GM21526 (cell line): Measurements from ENCODE around the gene ABTB1.

Experiments used
- ATAC-seq: cut with Tn5 transposase; IDR thresholded peaks from one replicate; pipeline ENCODE4 v1.9.1; 2021; ENCODE audit warnings: moderate library complexity; ENCODE audit not compliant: unreplicated experiment, low FRiP score

The ABTB1 gene

DNA sequence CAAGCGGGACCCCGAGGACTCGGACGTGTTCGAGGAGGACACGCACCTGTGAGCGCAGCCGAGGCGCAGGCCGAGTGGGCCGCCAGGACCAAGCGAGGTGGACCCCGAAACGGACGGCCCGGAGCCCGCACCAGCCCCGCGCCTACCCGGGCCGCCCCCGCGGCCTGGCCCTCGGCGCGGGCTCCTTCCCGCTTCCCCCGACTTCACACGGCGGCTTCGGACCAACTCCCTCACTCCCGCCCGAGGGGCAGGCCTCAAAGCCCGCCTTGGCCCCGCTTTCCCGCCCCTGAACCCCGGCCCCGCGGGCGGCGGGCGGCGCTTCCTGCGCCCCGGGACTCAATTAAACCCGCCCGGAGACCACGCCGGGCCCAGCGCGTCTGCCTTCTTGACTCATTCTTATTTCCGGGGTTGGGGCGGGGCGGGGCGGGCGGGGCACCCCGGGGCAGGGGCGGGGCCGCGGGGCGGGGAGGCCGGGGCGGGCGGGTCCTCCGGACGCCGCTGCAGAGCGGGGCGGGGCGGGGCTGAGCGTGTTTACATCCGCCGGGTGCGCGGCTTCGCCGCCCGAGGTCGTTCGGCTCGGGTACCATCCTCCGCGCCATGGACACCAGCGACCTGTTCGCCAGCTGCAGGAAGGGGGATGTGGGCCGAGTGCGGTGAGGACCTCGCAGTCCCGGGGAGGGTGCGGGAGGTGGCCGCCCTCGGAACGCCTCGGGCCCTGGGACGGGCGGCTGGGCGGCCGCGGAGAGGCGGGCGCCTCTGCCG is at the start of gene ABTB1:
Gene ABTB1, plus strand, starts transcription at position 524 of the 762 bp plus-strand sequence. Its CDS starts 74 bp downstream, at position 598.
- peak; percentile 55 for ATAC-seq

DNA sequence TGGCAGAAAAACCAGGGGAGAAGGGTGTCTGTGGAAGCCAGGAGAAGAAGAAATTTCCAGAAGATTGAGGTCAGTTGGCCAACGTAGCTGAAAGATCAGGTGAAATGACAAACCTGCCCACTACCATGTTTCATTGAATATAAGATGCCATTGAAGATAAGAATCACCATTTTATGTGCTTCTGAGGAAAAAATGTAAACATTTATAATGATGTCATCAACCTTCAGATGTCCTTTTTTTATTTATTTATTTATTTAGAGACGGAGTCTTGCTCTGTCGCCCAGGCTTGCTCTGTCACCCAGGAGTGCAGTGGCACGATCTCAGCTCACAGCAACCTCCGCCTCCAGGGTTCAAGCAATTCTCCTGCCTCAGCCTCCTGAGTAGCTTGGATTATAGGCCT is 48.7 kb upstream of the ABTB1 start:
- ATAC-seq, result no peak

DNA sequence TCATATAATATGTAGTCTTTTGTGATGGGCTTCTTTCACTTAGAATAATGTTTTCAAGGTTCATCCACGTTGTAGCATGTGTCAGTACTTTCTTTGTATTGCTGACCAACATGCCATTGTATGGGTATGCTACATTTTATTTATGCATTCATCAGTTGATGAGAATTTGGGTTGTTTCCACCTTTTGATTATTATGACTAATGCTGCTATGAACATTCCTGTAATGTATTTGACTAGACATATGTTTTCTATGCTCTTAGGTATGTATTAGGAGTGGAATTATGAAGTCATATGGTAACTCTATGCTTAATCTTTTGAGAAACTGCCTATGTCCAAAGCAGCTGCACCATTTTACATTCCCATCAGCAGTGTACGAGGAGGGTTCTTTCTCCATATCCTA is 46.9 kb upstream of the ABTB1 start:
- no peak for ATAC-seq

DNA sequence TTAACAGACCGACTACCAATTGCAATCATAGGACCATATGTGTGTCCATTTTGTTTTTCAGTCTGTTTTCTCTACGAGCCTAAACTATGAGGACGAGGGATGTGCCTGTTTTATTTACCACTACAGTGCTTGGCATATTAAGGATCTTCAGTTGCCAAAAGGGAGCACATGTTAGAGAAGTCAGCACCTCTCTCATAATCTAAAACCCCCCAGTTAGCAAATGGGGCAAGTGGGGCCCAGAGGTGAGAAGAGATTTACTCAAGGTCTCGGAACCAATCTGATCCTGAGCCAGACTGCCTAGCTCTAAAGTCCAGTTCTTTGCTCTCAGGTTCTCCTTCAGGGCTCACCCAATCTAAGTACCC is 44.3 kb upstream of the ABTB1 start:
- ATAC-seq, result no peak

DNA sequence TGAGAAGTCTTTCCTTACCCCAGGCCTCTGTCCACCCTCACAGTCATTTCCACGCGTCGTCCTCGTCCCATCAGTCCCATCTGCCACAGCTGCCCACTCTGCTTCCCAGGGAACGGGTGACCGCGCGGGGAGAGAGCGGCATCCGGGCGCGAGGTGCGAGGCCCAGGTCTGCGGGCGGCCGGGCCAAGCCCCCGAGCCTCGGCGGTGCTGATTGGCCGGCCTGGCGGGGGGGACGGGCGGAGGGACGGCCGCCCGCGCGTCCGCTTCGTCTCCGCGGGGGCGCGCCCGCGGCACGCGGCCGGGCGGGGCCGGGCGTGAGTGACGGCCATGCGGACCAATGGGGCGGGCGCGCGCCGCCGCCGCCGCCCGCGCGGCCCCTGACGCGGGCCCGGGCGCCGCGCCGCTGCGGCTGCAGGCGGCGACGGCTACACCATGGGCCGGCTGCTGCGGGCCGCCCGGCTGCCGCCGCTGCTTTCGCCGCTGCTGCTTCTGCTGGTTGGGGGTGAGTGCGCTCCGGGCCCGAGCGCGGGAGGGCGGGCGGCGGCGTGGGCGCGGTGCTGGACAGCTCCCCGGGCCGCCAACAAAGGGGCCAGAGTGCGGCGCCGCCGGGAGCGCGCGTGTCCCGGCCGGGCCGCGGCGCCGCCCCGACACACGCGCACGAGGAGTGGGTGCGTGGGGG is 43.8 kb upstream of the ABTB1 start, which contains the start of gene PODXL2:
Gene PODXL2, plus strand, starts transcription at position 398 of the 679 bp plus-strand sequence. Its CDS starts 35 bp downstream, at position 433.
- peak; percentile 45 for ATAC-seq

DNA sequence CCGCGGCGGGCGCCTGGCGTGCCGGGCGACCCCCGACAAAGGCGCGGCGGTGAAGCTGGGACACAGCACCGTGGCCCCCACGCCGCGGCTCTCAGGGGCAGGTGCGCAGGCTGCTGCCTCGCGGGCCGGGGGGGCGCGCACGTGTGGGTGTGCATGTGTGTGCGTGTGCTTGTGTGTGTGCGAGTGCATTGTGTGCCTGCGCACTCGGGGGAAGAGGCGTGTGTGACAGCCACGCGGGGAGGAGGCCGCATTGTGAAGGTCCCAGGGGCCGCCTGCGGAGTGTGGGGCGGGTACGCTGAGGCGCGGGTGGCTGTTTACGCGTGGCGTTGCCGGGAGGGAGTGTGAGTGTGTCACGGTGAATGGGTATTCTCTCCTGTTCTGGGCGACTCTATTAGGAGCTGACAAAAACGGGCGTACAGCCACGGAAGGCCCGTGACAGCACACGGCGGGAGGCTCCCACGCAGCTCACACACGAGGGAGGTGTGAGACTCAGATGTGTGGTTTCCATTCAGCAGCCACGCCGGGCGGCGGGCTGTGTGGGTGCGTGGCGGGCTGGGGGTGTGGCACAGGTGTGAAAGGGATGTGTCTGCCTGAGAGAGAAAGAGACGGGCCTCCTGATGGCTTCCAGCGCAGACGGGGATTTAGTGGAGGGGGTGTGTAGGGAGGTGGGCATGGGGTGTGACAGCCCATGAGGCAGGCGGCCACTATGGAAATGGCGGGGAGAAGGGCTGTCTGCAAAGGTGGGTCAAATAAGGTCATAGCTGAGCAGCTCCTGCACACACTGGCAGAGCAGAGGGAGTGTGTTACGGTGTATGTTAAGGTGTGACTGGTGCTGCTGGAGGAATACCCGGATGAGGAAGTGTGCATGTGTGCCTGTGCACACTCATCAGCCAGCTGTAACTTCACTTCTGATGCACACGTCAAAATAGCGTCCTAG is 43.0 kb upstream of the ABTB1 start:
- ATAC-seq, result peak; percentile 13

DNA sequence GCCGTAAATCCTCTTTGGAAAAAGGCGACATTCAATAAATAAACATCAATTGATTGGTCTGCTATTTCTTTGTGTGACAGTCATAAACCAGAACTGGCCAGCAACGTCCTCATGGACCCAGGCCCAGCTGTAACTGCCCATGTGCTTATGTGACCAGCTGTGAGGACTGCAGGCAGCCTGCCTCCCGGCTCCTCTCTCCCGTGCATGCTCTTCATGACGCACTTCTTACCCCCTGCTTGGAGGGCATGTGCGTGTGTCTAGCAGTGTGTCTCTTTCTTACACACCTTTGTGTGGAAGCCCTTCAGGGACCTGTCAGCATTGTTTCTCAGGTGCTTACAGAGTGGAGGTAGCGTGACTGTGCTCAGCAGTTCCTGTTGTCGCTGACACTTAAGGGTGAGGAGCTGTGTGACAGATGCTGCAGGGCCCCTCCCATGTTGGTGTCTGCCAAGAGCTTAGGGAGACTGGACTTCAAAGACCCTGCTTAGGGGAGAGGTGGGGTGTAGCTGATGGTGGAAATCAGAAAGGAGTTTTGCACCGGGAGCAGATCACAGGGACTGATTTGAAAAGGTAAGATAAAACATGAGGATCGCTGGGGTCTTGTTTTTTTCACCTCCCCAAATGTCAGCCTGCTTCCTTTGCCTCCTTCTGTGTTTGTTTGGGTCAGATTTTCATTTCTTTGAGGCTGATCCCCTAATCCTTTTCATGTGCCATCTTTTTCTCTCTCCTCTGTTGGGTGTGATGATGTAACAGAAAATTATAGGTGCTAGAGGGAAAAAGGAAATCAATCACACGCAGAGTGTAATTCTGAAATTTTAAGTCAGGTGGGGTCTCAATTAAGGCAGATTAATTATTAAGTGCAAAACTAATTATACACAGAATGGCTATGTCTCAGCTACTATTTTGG is 41.7 kb upstream of the ABTB1 start:
- ATAC-seq, result no peak

DNA sequence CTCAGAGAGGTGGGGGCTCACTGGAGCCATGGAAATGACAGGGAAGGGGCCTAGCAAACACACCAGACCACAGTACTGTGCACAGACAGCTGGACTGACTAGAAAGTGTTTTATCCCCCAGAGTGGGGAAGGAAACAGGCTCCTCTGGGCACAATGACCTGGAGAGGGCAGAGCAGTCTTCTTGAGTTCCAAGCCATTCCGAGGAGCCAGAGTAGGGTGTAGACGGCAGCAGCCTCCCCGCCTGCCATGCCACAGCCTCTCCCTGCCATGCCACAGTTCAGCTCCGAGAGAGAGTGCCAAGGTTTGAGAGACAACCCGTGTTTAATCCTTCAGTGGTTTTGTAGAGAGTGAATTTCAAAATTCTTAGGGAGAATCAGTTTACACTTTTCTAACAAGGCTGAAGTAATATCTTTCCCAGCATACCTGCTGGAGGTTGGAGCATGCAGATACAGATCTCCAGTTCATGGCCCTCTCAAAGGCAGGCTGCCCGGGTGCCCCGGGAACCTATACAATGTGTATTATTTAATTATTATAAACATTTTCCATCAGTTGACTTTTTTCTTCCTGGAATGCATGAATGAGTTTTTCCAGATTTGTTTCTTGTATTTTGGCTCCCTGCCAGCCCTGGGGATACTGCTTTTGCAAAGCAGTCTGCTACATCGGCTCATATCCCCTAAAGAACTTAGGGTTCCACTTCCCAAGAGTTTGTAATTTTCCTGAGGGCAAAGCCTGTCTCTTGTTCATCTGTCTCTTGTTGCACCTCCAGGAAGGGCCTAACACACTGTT is 40.5 kb upstream of the ABTB1 start:
- no peak for ATAC-seq

DNA sequence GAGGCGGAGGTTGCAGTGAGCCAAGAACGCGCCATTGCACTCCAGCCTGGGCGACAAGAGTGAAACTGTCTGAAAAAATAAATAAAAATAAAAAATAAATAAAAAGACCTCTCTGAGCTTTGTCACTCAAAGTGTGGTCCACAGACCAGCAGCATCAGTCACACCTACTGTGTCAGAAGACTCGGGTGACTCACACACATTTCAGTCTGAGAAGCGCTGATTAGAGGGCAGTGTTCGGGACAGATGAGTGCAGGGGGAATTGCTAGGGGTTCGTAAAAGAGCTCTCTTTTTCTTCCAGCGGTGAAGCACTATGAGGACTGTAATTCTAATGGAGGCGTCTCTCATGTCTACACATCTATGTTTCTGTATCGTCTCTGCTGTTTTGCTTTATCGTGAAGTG is 38.1 kb upstream of the ABTB1 start:
- no peak for ATAC-seq

DNA sequence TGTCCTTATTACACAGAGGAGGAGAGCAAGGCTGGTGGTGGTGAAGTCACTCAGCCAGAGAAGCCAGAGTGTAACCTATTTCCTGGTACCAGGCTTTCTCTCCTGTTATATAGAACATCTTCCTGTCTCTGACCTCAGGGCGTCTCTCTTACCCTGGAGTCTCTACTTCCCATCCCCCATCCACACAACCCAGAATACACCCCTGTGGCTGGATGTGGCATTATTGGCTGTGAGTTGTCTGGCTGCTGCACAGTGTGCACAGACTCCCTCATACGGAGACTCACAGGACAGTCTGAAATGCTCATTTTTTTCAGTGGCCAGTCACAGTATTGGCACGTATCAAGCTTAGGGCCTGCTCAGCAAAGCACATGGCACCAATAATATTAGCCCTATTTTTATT is 35.2 kb upstream of the ABTB1 start:
- ATAC-seq, result no peak

DNA sequence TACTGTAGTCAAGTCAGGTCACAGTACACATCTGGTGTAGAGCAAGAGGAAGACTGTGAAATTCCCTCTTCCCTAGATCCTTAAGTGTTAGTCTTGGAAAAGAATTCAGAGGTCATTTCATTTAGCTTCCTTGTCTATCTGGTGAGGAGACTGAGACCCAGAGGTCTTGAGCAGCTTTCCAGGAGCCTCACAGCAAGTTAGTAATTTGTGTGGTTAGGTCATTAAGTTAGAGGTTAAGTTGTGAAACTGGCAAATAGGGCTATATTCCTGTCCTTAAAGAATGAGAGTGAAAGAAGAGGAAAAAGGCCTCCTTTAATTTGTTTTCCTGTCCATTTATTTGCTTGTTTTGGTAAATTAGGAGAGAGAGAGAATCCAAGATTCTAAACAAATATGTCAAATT is 34.8 kb upstream of the ABTB1 start:
- no peak for ATAC-seq

DNA sequence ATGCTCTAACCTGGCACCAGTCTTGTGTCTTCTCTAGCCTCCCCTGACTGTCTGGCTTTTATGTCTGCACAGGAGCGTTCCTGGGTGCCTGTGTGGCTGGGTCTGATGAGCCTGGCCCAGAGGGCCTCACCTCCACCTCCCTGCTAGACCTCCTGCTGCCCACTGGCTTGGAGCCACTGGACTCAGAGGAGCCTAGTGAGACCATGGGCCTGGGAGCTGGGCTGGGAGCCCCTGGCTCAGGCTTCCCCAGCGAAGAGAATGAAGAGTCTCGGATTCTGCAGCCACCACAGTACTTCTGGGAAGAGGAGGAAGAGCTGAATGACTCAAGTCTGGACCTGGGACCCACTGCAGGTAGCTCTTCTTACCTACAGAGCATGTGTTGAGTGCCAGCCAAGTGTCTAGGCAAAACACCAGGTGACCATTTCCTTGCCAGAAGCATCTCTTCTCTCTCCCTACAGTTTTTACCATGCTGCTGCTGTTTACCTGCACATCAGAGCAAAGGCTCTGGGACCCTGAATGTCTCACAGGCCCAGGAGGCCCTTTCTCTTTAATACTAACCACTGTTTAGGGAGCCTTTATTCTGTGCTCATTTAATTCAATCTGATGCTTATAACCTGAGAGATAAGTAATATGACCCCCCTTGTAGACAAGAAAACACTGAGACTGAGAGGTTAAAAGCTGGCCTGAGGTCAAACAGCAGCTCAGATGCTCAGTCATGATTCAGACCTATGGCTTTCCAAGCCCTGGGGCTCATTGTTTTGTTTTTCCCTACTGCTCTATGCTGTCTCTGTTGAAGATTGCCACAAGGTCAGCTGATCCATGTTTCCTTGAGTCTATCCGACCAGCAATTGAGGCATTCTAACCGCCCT is 33.3 kb upstream of the ABTB1 start:
- ATAC-seq, result no peak

DNA sequence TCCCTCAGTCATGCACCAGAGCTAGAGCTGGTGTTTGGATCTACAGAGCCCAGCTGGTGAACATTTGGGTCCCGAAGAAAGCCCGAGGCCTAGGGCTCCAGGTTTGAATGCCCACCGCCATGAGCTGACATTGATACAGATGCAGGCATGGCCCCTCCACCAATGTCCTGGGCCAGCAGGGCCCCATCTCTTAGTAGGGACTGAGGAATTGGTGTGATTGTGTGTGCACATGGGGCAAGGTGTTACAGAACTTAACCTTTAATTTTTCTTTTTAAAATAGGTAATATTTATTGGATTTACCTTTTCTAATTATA is 32.8 kb upstream of the ABTB1 start:
- ATAC-seq, result no peak

DNA sequence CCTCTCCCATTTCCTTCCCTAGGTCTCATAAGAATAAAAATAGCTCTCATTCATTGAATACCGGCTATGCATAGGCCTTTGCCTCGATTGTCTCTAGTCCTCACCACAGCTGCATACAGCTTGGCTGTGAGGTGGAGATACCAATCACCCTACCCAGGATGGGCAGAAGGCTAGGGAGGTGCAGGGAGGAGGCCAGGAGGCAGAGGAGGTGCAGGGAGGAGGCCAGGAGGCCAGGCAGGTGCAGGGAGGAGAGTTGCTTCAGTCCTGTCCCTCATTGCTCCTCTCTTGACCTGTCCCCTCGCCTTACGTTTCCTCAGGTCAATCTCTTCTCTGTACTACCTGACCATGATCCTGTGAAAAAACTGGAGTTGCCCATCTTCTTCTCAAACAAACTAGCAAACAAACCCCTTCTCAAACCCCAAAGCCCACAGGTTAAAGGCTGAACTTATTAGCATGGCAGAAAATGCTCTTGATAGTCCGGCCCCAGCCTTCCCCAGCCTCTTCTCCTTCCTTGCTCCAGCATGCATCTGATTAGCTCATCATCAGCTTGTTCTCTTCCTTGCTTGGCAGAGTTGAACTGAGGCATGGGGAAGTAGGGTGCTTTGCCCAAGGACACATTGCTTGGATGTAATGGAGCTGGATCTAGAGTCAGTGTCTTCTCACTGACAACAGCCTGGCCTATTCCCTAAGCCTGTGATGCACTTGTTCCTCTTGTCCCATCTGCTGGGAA is 27.9 kb upstream of the ABTB1 start:
- ATAC-seq, result no peak

DNA sequence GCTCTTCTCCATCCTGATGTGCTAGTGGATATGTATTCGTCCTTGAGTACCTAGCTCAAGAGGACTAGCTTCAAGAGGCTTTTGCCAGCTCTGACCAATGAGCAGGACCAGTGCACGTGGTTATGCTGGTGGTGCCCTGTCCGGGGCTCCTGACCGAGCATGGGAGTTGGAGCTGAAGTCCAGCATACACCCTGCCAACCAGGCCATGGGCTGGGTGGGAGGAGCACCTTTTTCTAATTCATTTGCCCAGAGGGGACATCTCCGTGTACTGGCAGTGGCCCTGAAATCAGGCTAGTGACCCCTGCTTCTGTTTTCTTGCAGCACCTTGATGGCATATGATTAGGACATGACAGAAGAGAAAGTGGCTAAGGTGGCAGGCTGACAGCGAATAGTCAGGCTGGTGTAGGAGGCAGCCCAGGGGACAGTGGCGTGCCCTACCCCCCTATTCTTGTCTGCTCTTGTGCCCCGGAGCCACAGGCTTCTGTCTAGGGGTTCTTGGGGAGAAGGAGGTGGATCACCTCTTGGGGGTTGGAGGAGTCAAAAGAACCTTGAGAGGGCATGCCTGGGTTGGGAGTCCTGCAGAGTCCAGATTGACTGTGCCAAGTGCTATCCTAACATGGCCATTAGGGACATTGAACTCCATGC is 27.3 kb upstream of the ABTB1 start:
- ATAC-seq, result no peak

DNA sequence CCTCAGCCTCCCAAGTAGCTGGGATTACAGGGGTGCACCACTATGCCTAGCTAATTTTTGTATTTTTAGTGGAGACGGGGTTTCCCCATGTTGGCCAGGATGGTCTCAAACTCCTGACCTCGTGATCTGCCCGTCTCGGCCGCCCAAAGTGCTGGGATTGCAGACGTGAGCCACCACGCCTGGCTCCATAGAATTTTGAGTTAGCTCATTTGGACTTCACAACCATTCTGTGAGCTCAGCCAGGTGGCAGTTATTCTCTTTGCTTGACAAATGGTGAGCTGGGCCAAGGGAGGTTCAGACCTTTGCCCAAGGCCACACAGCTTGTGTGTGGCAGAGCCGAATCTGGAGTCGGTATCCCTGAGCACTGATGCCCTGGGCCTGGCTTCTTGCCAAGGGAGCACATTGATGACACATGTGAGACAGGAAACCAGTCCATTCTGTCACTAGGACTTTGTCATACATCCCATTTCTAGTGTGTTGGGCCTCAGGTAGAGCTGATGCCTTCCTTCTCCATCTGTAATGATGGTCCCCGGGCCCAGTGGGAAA is 26.2 kb upstream of the ABTB1 start:
- no peak for ATAC-seq
